ENCODE data around the gene SPINT3.

SPINT3 gene, protein sequence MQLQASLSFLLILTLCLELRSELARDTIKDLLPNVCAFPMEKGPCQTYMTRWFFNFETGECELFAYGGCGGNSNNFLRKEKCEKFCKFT

DNA sequence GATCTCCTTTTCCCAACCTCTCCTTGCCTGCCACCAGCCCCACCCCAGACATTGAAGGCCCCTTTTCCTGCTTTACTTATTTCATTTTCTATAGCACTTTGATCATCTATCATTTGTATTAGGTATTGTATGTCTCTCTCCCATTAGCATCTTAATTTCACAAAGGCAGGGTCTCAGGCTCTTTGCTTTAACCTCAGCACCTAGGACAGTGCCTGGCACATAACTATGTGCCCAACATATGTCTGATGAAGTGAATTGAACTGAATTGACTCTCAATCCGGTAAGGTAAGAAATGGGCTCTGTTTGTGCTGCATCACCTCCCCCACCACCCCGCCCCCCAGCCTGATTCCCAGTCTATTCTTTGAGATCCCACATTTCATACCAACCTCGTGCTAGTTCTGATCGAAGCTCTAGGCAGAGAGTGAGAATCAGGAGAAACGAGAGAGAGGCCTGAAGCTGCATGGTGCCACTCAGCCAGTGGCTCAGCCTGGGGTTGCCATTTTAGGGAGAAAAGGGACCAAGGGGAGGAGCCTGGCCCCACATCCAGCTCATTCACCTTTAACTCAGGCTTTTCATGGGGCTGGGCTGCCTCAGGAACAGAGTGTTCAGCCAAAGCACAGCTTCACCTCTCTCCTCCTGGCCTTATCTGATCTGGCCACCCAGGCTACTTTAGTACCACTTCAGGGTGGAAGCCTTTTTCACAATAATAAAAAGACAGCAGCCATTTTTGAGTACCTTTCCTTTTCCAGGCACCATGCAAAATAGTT, at the start of gene SPINT3:
TSS of gene SPINT3 (minus strand) at position 476 of the 767 bp plus-strand sequence. CDS start at position 462, 14 bp downstream.
- no peak for DNase-seq

DNA sequence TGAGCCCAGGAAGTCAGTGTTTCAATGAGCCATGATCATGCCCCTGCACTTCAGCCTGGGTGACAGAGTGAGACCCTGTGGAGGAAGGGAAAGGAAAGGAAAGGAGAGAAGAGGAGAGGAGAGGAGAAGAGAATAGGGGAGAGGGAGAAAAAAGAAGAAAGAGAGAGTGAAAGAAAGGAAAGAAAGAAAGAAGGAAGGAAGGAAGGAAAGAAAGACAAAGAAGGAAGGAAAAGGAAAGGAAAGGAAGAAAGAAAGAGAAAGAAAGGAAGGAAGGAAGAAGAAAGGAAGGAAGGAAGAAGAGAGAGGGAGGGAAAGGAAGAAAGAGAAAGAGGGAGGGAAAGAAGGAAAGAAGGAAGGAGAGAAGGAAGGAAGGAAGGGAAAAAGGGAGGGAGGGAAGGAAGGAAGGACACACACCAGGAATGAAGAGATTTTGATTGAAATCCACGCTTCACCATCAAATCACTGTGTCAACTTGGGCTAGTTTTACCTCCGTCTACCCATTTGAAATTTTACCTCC, 49.4 kb upstream of the SPINT3 start:
- DNase-seq, result no peak

DNA sequence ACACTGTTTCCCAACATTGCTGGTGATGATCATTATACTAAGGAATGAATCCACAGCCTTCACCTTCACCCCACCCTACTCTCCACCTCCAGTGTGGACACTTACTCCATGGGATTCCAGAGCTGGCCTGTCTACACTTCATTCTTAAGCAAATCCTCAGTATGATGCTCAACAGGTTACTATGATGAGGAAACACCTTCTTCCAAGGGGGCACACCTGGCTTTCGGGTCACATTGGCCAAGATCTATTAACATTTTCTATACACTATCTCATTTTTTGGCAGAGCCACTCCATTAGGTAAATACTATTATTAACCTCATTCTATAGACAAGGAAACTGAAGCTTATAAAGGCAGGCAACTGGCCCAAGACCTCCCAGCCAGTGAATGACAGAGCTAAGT, 39.8 kb upstream of the SPINT3 start:
- DNase-seq, result no peak

DNA sequence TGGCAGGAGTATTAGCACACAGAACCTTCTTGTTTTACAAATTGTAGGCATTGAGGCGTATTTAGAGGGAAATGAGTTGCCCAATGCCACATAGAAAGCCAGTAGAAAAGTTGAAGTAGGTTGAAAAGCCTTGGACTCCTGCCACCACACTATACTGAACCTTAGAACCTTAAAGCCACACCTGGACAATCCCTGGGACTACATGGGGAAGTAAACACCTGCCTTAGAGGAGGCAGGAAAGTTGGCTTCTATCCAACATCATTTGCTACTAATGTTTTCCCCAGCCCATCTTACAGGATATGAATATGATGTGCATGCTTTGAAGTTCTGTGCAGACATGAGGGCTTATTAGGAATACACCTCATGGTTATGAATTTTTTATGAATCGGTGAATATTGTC, 37.0 kb upstream of the SPINT3 start:
- DNase-seq, result no peak

DNA sequence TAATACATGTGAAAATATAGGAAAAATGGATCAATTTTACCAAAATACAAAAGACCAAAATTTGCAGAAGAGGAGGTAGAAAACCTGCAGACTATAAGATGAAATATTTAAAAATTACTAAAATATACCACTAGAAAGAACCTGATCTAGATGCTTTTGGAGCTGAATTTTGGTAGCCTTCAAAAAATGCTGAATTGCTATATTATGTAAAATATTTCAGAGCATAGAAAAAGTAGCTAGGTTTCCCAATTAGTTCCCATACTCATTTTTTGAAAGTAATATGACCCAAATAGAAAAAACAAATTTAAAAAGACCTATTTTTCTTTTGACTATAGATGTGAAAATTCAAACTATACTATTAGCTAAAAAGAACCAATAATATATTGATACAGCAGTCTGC, 35.3 kb upstream of the SPINT3 start:
- DNase-seq, result no peak

DNA sequence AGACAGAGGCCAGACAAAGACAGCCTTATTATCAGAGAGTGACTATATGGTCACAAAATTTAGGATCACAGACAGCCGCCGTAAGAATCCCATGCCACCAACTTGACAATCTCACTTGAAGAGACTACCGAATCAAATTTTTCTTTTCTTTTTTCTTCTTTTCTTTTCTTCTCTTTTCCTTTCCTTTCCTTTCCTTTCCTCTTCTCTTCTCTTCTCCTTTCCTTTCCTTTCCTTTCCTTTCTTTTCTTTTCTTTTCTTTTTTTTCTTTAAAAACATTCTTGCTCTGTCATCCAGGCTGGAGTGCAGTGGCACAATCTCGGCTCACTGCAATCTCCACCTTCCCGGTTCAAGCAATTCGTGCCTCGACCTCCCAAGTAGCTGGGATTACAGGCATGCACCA, 33.0 kb upstream of the SPINT3 start:
- no peak for DNase-seq

DNA sequence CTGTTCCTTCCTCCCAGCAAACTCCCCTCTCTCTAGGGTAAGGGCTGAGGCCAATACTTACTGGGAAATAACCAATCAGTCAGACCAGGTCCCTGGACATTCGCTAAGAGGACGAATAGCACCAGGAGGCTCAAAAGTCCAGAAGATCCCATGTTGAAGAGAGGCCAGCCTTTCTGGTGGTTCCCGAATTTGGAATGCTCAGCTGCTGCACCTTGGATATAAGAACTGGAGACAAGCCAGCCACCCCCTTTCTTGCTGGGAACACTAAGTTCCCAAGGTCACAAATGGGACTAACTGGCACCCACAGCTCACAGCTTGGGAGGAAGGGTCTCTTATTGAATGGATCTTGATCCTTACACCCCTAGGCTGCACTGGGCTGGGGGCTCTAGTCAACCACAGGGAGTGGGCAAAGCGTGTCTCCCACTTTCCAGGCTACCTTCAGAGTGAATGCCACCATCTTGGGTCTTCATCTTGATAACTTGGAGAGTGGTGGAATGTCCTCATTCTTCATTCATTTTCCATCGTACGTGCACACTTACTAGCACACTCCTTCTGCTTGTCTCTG, 31.9 kb upstream of the SPINT3 start, which contains the start of gene EPPIN:
TSS of gene EPPIN (minus strand) at position 196 of the 565 bp plus-strand sequence. CDS start at position 152, 44 bp downstream.
- DNase-seq, result no peak

DNA sequence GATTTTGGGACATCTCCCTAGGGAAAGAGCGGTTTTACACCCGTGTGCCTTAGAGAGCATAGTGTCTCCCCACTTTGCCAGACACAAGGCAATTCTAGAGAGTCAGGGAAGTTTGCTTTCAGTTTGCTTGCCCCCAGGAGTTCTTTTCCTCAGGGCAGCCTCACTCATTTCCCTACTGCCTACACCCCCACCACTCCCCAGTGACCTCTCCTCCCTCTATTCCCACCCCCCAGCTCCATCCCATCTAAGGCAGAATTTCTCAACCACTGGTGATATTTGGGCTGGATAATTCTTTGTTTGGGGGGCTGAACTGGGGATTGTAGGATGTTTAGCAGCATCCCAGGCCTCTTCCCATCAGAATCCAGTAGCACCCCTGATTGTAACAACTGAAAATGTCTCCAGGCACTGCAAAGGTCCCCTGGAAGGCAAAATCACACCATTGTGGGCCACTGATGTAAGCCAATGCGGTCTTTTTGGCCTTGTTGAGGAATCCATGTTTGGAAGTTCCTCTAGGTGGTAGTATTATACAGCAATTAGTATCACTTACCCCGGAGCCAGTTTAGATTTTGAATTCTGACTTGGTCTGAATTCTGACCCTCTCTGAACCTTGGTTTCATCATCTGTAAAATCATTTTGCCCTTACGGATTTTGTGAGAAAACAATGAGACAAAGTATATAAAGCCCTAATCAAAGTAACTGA, 30.5 kb upstream of the SPINT3 start:
- no peak for DNase-seq

DNA sequence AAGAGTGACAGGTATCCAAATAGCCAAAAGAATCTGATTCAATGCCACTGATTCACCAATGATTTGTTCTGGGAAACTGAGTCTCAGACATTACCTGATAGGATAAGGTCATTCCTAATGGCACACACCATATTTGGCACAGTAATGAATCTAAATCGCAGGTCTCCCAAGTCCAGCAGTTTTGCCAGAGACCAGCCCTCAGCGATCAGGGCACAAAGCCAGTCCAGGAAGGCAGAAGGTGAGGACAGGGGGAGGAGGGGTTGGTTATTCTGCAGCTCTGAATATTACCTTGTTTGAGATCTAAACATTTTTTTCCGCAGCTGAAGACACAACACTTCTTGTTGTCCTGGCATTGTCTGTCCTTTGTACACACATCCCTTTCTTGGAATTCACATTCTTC, 29.9 kb upstream of the SPINT3 start:
- no peak for DNase-seq

DNA sequence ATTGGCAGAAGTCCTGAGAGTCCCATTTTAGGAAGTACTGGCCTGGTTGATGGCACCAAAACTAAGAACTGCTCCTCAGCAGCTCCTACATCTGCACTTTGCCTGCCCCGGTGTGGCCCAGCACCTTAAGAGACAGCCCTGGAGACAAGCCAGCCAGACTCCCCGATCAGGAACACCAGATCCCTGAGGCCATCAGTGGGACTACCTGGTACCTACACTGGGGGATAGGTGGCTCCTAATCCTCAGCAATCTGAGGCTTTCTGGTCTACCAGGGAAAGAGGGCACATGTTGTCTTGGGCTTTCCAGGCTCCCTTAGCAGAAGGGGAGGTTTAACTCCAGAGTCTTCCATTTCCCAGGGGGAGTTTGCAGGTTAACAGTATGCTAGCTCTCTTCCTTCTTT, 24.0 kb upstream of the SPINT3 start, which contains the start of gene WFDC6:
TSS of gene WFDC6 (minus strand) at position 101 of the 400 bp plus-strand sequence. CDS start at position 26, 75 bp downstream.
- DNase-seq, result no peak

DNA sequence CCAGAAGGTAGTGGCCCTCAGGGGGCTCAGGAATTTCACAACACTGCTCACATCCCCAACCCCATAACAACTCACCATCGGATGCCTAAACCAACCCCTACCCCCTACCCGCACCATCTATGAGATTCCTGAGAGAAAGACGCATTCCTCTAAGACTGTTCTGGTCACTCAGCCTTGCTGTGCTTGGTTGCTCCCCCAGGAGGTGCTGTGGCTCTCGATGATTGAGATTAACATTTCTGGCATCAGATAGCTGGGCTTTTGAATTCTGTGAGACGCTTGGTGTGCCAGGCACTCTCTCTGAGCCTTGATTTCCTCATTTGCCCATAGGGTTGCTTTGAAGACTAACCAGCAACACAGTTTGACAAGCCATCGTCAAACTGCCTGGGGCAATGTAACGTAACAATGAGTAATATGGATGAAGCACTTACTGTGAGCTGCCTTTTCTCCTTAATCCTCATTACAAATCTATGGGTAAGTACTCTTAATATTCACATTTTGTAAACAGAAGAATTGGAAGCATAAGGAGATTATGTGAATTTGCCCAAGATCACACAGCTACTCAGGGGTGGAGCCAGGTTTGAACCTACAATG, 22.9 kb upstream of the SPINT3 start:
- DNase-seq, result no peak

DNA sequence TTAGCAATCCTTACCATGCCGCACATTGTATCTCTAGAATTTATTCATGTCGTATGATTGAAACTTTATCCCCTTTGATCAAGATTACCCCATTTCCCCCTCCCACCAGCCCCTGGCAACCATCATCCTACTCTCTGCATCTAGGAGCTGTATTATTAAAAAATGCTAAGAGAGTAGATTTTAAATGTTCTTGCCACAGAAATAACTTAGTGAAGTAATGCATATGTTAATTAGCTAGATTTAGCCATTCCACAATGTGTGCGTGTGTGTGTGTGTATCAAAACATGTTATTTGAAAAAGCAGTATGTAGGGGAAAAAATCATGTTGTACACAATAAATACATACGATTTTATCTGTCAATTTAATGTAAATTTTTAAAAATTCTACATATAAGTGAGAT, 11.9 kb upstream of the SPINT3 start:
- no peak for DNase-seq

DNA sequence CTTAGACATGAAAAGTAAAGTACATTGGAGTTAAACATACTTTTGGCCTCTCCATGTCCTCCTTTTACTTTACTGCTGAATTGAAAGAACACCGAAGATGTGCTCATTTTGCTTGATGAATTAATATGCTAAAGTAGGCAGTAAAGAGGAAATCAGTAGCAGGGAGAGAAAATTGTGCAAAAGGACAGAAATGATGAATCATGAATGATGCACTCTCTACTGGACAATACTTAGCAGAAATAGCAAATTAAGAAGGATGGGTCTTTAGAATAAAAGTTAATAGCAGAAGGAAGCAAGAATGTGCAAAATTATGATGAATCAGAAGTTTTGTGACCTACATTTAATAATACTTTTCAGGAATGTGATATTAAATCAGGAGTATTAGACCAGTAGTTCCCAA, 8.4 kb upstream of the SPINT3 start:
- DNase-seq, result no peak

DNA sequence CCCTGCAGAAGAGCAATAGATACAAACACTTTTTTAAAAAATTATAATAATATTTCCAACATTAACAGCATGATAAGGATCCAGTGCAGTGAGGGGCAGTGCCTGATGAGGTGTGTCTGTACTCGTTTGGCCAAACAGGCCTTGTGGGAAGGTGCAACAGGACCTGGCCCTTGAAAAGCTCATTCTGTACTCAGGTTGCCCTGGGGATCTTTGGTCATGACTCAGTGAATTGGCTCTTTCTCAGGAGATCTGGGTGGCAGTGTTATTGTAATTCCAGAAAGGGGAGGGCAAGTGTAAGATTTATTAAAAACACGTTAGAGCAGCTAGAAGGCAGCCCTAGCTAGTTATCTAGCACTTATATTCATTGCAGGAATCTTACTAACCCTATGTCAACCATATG, 2.9 kb upstream of the SPINT3 start:
- DNase-seq, result no peak

DNA sequence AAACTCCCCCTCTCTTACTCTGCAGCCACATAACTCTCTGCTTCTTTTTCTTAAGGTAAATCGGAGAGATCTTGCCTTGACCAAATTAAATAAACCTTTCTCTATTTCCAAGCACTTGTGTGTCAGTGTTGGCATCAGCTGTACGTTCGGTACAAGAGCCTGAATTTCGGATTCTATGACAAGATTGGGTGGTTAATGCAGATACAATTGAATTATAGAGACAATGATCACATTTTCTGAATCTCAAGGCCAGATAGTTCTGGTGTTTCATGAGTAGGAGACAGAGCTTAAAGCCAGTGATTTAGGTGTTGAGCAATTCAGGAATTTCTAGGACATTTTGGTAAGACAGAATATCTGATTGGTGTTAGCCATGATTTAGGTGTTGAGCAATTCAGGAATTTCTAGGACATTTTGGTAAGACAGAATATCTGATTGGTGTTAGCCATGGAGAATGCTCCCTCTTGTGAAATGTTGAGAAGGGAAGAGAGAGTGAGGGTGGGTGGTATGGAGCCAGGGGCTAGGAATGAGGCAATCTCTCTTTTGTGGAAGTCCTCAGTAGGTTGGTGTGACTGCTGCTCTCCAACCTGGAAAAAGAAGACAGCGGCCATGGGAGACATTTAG, 5.1 kb downstream of the SPINT3 start:
- DNase-seq, result no peak

DNA sequence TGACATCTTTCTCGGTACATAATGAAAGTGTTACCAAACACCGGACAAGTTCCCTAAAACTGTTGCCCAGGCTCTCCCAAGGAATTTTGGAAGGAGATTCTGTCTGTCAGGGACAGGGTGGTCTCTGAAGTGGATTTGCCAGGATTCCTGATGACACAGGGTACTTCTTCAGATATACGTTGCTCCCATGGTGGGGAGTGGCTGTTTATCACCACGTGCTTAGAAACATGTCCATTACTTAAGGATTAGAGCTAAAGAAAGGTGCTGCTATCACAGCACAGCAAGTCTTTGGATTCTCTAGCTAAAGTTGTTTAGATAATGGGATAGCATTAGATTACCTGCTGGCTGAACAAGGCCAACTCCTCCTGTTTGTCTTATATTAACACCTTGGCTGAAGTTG, 6.3 kb downstream of the SPINT3 start:
- DNase-seq, result no peak

DNA sequence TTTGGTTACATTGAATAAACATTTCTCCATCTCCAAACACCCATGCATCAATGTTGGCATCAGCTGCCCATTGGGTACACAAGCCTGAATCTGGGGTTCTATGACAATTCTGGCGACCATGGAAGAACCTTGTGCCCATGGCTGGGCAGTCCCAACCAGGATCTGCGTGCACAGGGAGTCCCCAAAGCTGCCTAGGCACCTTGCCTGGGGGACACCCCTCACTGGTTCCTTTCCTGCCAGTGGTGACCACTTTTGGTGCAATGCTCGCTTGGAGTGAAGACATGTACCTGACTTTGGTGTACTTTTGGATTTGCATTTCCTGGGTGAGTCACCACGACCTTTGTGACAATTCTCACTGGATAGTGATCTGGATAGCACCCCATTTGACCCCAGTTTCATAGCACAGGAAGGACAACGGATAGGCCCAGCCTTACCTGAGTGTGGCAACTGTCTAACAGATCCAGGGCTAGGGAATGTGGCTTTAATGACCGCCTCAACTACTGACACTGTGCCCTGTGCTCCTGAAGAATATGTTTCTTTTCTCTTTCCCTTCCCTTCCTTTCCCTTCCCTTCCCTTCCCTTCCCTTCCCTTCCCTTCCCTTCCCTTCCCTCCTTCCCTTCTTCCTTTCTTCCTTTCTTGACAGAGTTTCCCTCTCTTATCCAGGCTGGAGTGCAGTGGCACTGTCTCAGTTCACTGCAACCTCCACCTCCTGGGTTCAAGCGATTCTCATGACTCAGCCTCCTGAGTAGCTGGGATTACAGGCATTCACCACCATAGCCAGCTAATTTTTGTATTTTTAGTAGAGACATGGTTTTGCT, 7.1 kb downstream of the SPINT3 start:
- DNase-seq, result no peak

DNA sequence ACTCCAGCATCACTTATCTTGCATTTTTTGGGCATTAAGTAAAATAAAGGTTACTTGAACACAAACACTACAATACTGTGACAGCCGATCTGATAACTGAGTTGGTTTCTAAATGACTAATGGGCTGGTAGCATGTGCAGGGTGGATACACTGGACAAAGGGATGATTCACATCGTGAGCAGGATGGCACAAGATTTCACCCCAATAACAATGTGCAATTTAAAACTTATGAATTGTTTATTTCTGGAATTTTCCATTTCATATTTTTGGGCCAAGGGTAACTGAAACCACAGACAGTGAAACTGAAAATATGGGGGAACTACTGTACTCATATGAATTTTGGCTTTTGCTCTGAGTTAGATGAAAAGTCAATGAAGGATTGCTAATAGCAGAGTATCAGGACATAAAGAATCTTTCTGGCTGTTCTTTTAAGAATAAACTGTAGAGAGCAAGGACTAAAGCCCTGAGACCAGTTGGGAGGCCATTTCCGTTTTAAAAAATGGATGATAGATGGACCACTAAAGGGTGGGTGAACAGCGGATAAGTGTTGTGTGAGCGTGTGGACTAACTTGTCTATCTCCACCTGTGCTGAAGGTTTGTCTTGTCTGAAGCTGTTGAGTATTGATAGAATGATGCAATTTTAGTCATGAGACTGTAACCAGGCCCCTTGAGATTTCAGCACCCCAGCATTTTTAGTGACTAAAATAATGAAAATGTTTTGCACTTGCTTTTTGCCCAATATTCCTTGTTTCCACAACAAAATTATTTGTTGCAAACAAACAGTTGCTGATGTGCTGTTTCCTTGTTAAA, 8.2 kb downstream of the SPINT3 start:
- peak; percentile 47 for DNase-seq

DNA sequence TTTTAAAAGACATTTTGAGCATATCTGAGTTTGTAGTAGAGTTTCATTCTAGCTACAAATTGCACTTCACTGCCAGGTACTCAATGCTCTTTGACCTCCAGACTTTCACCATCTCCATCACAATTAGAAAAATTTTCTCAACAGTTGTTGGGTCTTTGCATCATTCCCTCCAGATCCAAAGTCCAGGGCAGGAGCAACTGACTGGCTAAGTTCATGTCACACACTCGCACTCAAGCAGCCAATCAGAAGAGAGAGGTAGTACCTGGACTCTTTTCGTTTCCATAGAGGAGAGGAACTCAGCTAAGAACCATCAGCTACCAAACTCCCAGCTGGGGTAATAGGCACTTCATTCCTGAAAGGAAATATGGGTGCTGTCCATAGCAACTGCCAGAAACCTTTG, 9.0 kb downstream of the SPINT3 start:
- no peak for DNase-seq

DNA sequence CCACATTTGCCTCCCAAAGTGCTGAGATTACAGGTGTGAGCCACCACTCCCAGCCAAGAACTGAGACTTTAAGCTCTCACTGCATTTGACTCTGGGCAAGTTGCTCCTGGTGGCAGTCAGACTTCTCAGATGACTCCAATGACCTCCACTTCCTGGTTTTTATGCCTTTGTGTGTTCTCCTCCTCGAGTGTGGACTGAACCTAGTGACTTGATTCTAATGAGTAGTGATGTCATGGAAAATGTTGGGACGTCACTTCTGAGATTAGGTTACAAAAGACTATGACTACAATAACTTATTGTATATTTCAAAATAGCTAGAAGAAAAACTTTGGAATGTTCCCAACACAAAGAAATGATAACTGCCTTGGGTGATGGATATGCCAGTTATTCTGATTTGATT, 12.0 kb downstream of the SPINT3 start:
- DNase-seq, result no peak

DNA sequence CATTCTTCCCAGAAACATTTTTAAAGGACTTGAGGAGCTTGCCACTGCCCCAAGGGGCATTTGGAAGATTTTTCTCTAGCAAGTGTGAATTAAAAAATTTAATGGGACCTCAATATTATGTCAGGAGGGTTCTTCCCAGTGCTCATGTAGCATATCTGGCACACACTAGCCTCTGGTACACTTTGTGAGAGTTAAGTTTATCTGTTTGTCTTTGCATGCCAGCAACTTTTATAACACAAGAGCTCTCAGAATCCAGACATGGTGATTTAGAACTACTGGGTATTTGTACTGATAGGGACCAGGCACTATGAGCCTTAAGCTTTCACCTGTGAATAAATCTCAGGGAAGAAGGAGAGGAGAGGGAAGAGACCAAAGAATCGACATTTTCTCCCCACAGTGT, 12.9 kb downstream of the SPINT3 start:
- DNase-seq, result no peak
